Fibroblast of pulmonary artery (primary cell): ENCODE measurements around the gene ADI1.

Source experiments
- DNase-seq: peaks from one replicate; pipeline ENCODE4 v3.0.0-alpha.2; 2010; ENCODE audit warnings: low read depth
- H3K4me3 ChIP-seq: replicated peaks from 2 replicates; pipeline ENCODE4 v1.5.1; 2011; ENCODE audit warnings: low read depth, mild to moderate bottlenecking, control low read depth, low read length, moderate library complexity
- CTCF ChIP-seq: IDR thresholded peaks from 2 replicates; pipeline ENCODE4 v1.5.1; 2011; ENCODE audit warnings: mild to moderate bottlenecking, control low read depth, low read length, inconsistent platforms; ENCODE audit errors: missing control alignments

ADI1 gene

DNA sequence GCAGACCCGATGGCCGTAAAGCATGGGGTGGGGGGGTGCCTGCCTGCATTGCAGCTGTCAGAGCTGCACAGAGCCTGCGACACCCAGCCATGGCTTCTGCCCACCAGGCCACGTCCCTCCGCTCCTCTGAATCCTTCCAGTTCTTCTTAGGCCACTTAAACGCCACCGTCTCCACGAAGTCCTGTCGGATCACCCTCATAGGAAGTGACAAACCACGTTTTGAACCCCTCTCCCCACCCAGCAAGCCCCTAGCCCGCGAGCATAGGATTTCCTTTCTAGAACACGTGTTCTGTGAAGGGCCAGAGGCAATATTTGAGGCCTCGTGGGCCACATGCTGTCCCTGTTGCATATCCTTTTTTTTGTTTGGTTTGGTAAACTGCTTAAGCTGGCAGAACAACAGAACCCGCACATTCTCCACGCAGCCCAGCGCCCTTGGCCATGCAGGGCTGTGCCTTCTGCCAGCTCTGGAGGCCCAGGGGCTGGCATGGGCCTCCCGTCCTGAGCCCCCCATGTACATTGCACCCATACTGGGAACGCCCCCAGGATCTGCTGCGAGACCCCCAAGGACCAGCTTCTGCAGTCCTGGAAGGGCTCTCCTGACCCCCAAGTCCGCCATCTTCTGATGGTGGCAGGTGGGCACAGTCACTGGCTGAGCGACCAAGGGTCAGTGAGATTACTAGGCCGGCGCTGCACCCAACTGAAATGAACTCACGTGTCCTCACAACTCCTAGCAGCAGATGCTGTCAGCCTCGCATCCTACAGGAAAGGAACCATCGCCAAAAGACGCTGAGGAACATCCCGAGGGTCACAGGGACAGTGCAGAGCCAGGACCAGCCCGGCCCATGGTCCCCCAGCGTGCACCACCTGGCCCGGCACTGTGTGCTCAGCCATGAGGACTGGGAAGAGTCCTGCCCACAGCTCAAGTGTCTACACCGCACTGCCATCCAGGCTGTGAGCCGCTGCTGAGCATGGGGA is 35.1 kb downstream of the ADI1 start:
- no peak for DNase-seq
- no peak for TF ChIP-seq CTCF
- no peak overlapping the region for H3K4me3 ChIP-seq

GRCh38 chr2:3483227-3483985 is 35.9 kb downstream of the ADI1 start:
- TF ChIP-seq CTCF, result no peak
- H3K4me3 ChIP-seq, result no peak overlapping the region
- peak; percentile 64 for DNase-seq

DNA sequence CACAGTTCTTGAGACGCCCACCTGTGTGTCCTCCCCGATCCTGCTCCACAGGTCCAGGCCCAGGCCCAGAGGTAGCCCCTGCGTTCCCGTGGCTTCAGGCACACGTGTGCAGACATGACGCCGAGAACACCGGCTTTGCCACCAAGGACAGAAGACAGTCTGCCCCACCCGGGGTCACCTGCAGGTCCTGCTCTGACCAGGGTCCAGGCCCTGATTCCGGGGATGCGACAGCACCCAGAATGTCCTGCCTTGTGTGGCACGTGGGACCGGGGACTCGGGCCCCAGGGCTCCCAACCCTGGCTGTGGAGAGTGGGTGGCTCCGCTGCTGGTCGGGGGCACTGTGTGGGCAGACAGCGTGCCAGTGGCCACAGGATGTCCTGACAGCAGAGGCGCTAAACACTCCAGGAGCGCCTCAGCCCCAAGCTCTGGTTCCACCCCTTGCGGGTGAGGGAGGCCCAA is 36.9 kb downstream of the ADI1 start:
- H3K4me3 ChIP-seq, result no peak overlapping the region
- TF ChIP-seq CTCF, result no peak
- no peak for DNase-seq

- no peak for TF ChIP-seq CTCF
- DNase-seq, result no peak
- no peak overlapping the region for H3K4me3 ChIP-seq
These were observed 37.5 kb downstream of the ADI1 start for GRCh38 chr2:3481736-3482362.

- DNase-seq, result no peak
- no peak for TF ChIP-seq CTCF
These were observed 38.3 kb downstream of the ADI1 start for GRCh38 chr2:3481011-3481400.

DNA sequence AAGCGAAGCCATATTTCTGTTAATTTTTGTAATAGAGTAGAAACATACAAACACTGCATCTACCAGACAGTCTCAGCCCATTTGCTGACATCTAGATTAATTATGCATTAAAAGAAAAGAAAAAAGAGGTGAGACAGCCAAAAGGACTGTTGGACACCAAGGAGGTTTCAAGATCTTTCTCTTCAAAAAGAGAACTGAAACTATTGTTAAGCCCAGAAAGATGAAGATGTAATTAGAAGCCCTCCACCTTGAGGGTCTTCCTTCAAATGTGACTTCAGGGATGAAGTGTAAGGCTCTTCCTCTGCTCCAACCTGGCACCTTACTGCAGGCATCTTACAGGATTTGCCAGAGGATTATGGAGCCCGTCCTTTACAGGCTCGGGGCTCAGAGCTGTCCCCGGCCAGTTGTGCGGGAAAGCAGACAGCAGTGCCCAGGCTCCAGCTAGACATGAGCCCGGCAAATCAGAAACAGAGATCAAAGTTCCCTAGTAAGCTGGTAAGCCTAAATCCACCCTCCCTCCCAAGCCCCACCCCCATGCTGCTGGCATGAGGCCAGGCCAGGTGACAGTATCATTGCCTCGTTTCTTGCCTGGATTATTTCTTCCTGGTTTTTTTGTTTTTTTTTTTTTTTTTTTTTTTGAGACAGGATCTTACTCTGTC is 38.9 kb downstream of the ADI1 start:
- no peak for DNase-seq
- no peak overlapping the region for H3K4me3 ChIP-seq
- no peak for TF ChIP-seq CTCF

More at GRCh38 chr2:3481011-3481400, 38.3 kb downstream of the ADI1 start:
- H3K4me3 ChIP-seq, result no peak overlapping the region
